SK-N-SH treated with all-trans-retinoic acid at 6 μM for 48 hours (cell line): ENCODE data around the gene LPP.

Source experiments
- BACH2 ChIP-seq: fragments of 250-450 bp; sonication (Bioruptor Pico); IDR thresholded peaks from 2 replicates; pipeline ENCODE4 v1.9.0; 2021; ENCODE audit warnings: mild to moderate bottlenecking, borderline replicate concordance
- CSRNP3 ChIP-seq: fragments of 250-450 bp; sonication (Bioruptor Pico); IDR thresholded peaks from 2 replicates; pipeline ENCODE4 v1.5.1; 2021; ENCODE audit warnings: mild to moderate bottlenecking, moderate library complexity
- ESRRG ChIP-seq: fragments of 250-450 bp; sonication (Bioruptor Pico); IDR thresholded peaks from 2 replicates; pipeline ENCODE4 v1.6.1; 2021; ENCODE audit warnings: mild to moderate bottlenecking
- ISL1 ChIP-seq: fragments of 250-450 bp; sonication (Bioruptor Pico); IDR thresholded peaks from 2 replicates; pipeline ENCODE4 v2.1.2; 2022; ENCODE audit warnings: mild to moderate bottlenecking, moderate library complexity
- PATZ1 ChIP-seq: fragments of 250-450 bp; sonication (Bioruptor Pico); IDR thresholded peaks from 2 replicates; pipeline ENCODE4 v1.8.0; 2020; ENCODE audit warnings: mild to moderate bottlenecking, moderate library complexity, borderline replicate concordance
- RARB ChIP-seq: fragments of 250-450 bp; sonication (Bioruptor Pico); IDR thresholded peaks from 2 replicates; pipeline ENCODE4 v1.8.0; 2021; ENCODE audit warnings: mild to moderate bottlenecking, moderate library complexity
- TSHZ2 ChIP-seq: fragments of 250-450 bp; sonication (Bioruptor Pico); IDR thresholded peaks from 2 replicates; pipeline ENCODE4 v1.5.0; 2020; ENCODE audit warnings: mild to moderate bottlenecking, moderate library complexity
- ZNF565 ChIP-seq: fragments of 450-650 bp; formaldehyde crosslinking; conservative IDR thresholded peaks from 2 replicates; pipeline ENCODE4 v1.5.0; 2020; ENCODE audit warnings: low read depth, mild to moderate bottlenecking, moderate library complexity

- TF ChIP-seq ISL1 (no peak), BACH2 (no peak), CSRNP3 (no peak), ESRRG (CRISPR knock-in tag) (no peak), PATZ1 (CRISPR knock-in tag) (no peak), RARB (CRISPR knock-in tag) (no peak), TSHZ2 (CRISPR knock-in tag) (no peak), ZNF565 (CRISPR knock-in tag) (no peak)
Observed at GRCh38 chr3:188126934-188127333, 27.0 kb upstream of the LPP start.
